Measurements from ENCODE around the gene USP30.

Gene USP30

GRCh38 chr12:109097140-109097434 lies 44.7 kb downstream of the USP30 start:
- no peak for TF ChIP-seq CTCF (IDR thresholded peaks at IDR 0.05; ENCODE audit: insufficient read depth, low read length, poor library complexity, severe bottlenecking)
- no peak for DNase-seq (ENCODE audit: extremely low read depth, insufficient read length)
- Histone ChIP-seq H3K36me3 (ENCODE audit: control insufficient read depth, insufficient read depth, low read length) (peaks cover 5% of the 10 kb centered on the region), H3K4me3 (replicated peaks; ENCODE audit: low read depth, low read length) (peak overlapping the region; percentile 71), H3K27me3 (replicated peaks; ENCODE audit: control insufficient read depth, insufficient read depth, low read length) (no peaks in the 10 kb centered on the region)

GRCh38 chr12:109097435-109098182 lies 45.2 kb downstream of the USP30 start, which contains the start of gene UNG:
TSS of gene UNG (plus strand) at chr12:109097597. CDS start at chr12:109097680, 83 bp downstream.
- DNase-seq (ENCODE audit: extremely low read depth, insufficient read length) = peak; percentile 95
- Histone ChIP-seq H3K27me3 (replicated peaks; ENCODE audit: control insufficient read depth, insufficient read depth, low read length) (no peaks in the 10 kb centered on the region), H3K4me3 (replicated peaks; ENCODE audit: low read depth, low read length) (peak within 1 kb of the TSS; percentile 71), H3K36me3 (ENCODE audit: control insufficient read depth, insufficient read depth, low read length) (peaks cover 5% of the 10 kb centered on the region)
- TF ChIP-seq CTCF (IDR thresholded peaks at IDR 0.05; ENCODE audit: insufficient read depth, low read length, poor library complexity, severe bottlenecking) = no peak

- Histone ChIP-seq H3K4me3 (replicated peaks; ENCODE audit: low read depth, low read length) (peak overlapping the region; percentile 71), H3K27me3 (replicated peaks; ENCODE audit: control insufficient read depth, insufficient read depth, low read length) (no peaks in the 10 kb centered on the region), H3K36me3 (ENCODE audit: control insufficient read depth, insufficient read depth, low read length) (peaks cover 6% of the 10 kb centered on the region)
- no peak for TF ChIP-seq CTCF (IDR thresholded peaks at IDR 0.05; ENCODE audit: insufficient read depth, low read length, poor library complexity, severe bottlenecking)
- DNase-seq (ENCODE audit: extremely low read depth, insufficient read length) = no peak
Measured at GRCh38 chr12:109098183-109098604, 45.8 kb downstream of the USP30 start.

- DNase-seq (ENCODE audit: extremely low read depth, insufficient read length) = no peak
- H3K27me3 ChIP-seq (replicated peaks; ENCODE audit: control insufficient read depth, insufficient read depth, low read length) = no peaks in the 10 kb centered on the region
- peak overlapping the region; percentile 71 for H3K4me3 ChIP-seq (replicated peaks; ENCODE audit: low read depth, low read length)
- peaks cover 7% of the 10 kb centered on the region for H3K36me3 ChIP-seq (ENCODE audit: control insufficient read depth, insufficient read depth, low read length)
- TF ChIP-seq CTCF (IDR thresholded peaks at IDR 0.05; ENCODE audit: insufficient read depth, low read length, poor library complexity, severe bottlenecking) = no peak
Measured at GRCh38 chr12:109098651-109099050, 46.3 kb downstream of the USP30 start.

- no peaks in the 10 kb centered on the region for H3K27me3 ChIP-seq (replicated peaks; ENCODE audit: control insufficient read depth, insufficient read depth, low read length)
- TF ChIP-seq CTCF (IDR thresholded peaks at IDR 0.05; ENCODE audit: insufficient read depth, low read length, poor library complexity, severe bottlenecking) = no peak
- DNase-seq (ENCODE audit: extremely low read depth, insufficient read length) = no peak
- no peak overlapping the region; the same call in 1 of the 2 replicates for H3K4me3 ChIP-seq (replicated peaks; ENCODE audit: low read depth, low read length)
- peaks cover 7% of the 10 kb centered on the region for H3K36me3 ChIP-seq (ENCODE audit: control insufficient read depth, insufficient read depth, low read length)
Measured at GRCh38 chr12:109099431-109100020, 47.1 kb downstream of the USP30 start.
